GM19035 (cell line): Measurements from ENCODE around the gene ABHD4.
"Not testable (repeated sequence)": the region's sequence is repeated elsewhere in the genome, so short reads cannot be mapped to it uniquely, and the experiment has no call there.

Source experiments
- ATAC-seq: cut with Tn5 transposase; IDR thresholded peaks from one replicate; pipeline ENCODE4 v1.9.1; 2021; ENCODE audit not compliant: unreplicated experiment

Gene ABHD4, protein sequence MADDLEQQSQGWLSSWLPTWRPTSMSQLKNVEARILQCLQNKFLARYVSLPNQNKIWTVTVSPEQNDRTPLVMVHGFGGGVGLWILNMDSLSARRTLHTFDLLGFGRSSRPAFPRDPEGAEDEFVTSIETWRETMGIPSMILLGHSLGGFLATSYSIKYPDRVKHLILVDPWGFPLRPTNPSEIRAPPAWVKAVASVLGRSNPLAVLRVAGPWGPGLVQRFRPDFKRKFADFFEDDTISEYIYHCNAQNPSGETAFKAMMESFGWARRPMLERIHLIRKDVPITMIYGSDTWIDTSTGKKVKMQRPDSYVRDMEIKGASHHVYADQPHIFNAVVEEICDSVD

DNA sequence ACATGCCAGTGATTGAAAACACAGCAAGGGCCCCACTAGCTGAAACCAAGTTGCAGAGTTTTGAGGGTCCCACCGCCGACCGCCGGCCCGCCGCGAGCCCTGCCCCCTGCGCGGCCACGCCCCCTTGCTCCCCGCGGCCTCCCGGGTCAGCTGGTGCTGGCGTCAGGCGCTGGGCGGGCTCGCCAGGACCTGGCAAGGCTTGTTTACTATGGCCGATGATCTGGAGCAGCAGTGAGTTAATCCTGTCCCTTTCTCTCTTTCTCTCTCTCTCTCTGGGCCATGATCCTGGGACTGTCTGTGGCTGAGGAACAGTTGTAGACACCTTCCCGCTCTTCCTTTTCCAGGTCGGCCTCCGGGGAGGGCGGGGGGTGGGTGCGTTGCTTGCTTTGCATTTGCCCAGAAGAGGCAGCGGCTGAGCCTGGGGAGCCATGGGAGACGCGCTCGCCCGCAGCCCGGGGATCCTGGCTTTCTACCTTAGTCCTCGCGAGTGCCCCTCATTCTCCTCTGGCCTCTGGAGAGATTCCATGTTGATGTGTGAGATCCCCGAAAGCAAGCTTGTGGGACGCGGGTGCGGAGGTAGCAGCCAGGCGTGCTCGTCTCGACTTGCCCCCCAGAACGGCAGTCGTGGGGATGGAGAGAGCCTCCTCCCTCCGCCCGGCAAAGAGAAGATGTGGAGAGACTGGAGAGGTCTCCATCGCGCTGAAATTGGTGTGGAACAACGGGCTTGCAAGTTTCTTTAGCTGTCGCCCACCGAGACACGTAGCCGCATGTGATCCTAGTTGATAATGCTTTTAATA, at the start of gene ABHD4:
TSS of gene ABHD4 (plus strand) at position 202 of the 797 bp plus-strand sequence. CDS start at position 209, 7 bp downstream.
- peak; percentile 88 for ATAC-seq

DNA sequence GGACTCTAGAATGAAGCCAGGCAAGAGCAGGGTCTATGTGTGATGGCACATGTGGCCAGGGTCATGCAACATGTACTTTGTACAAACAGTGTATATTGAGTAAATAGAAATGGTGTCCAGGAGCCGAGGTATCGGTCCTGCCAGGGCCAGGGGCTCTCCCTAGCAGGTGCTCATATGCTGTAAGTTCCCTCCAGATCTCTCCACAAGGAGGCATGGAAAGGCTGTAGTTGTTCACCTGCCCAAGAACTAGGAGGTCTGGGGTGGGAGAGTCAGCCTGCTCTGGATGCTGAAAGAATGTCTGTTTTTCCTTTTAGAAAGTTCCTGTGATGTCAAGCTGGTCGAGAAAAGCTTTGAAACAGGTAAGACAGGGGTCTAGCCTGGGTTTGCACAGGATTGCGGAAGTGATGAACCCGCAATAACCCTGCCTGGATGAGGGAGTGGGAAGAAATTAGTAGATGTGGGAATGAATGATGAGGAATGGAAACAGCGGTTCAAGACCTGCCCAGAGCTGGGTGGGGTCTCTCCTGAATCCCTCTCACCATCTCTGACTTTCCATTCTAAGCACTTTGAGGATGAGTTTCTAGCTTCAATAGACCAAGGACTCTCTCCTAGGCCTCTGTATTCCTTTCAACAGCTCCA, 48.7 kb upstream of the ABHD4 start:
- ATAC-seq = no peak

DNA sequence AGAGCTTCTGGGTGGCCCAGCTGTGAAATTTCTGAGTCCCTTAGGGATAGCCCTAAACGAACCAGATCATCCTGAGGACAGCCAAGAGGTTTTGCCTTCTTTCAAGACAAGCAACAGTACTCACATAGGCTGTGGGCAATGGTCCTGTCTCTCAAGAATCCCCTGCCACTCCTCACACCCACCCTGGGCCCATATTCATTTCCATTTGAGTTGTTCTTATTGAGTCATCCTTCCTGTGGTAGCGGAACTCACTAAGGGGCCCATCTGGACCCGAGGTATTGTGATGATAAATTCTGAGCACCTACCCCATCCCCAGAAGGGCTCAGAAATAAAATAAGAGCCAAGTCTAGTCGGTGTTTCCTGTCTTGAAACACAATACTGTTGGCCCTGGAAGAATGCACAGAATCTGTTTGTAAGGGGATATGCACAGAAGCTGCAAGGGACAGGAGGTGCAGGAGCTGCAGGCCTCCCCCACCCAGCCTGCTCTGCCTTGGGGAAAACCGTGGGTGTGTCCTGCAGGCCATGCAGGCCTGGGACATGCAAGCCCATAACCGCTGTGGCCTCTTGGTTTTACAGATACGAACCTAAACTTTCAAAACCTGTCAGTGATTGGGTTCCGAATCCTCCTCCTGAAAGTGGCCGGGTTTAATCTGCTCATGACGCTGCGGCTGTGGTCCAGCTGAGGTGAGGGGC, 48.0 kb upstream of the ABHD4 start:
- ATAC-seq = peak; percentile 59

DNA sequence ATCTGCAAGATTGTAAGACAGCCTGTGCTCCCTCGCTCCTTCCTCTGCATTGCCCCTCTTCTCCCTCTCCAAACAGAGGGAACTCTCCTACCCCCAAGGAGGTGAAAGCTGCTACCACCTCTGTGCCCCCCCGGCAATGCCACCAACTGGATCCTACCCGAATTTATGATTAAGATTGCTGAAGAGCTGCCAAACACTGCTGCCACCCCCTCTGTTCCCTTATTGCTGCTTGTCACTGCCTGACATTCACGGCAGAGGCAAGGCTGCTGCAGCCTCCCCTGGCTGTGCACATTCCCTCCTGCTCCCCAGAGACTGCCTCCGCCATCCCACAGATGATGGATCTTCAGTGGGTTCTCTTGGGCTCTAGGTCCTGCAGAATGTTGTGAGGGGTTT, 46.5 kb upstream of the ABHD4 start:
- ATAC-seq = no peak

DNA sequence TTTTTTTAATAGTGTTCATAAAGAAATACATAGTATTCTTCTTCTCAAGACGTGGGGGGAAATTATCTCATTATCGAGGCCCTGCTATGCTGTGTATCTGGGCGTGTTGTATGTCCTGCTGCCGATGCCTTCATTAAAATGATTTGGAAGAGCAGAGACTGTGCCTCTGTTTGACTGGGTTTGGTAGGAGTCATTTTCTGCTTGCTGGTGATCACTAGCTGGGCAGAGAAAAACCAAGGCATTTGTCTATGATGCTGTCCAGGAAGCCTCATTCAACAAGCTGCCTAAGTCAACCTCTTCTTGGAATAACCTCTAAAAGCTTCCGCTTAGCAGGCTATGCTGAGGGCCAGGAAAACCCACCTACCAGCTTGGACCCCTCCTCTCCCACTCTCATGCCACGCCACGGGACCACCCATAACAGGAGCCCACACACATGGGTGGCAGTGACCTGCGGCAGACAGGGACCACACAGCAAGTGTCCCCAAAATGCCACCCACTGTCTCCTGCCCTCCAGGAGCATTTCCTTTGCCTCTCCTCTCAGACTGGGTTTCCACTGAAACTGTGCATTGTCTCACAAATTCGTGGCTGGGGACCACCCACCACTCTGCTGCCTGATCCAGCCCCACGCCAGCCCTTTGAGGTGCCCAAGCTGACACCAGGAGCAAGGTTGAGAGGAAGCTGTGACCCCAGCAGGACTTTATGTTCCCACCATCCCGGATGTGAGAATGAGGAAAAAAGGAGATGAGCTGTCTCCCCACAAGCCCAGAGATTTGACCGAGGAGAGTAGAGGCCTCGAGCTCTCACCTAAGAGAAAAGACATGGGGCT, 45.9 kb upstream of the ABHD4 start:
- no peak for ATAC-seq

DNA sequence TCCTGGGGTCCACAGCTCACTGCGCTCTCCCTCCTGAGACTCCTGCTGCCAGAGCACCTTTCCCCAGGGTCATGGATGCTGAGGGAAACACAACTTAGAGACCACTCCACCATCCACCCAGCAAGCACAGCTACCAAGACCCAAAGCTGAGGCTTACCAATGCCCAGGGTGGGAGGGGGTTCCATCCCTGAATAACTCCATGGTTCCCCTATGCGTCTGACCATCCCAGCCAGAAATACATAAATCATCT, 45.3 kb upstream of the ABHD4 start:
- ATAC-seq = no peak

DNA sequence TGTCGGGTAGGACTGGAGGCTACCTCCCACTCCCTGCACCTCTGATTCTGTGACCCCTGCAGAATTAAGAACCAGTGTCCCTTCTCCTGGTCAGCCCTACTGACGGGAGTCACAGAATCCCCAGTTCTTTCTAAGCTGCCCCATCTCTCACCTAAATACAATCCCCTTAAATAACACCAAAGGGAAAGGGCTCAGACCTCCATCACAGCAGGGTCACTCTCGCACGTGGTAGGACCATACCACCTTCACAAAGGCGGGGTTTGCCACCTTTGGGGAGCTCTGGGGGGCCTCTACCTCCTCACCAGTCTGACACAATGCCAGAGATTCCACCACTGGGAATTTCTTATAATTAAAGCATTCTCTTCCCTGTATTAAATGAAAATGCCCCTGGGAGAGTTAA, 44.7 kb upstream of the ABHD4 start:
- ATAC-seq = no peak

DNA sequence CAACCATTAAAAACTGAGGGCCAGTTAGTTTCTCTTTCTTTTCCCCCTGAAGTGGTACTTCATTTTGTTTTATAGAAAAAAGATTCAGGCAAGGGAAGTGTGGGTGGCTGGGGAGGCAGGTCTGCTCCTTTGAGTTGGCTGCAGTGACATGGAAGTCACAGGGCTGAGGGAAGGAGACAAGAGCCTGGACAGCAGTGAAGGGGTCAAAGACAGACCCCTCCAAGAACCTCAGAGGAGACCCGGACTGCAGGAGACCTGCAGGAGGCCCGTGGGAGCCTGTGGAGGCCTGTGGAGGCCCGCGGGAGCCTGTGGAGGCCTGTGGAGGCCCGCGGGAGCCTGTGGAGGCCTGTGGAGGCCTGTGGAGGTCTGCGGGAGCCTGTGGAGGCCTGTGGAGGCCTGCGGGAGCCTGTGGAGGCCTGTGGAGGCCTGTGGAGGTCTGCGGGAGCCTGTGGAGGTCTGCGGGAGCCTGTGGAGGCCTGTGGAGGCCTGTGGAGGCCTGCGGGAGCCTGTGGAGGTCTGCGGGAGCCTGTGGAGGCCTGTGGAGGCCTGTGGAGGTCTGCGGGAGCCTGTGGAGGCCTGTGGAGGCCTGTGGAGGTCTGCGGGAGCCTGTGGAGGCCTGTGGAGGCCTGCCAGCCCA, 44.1 kb upstream of the ABHD4 start:
- ATAC-seq = not testable (repeated sequence)

DNA sequence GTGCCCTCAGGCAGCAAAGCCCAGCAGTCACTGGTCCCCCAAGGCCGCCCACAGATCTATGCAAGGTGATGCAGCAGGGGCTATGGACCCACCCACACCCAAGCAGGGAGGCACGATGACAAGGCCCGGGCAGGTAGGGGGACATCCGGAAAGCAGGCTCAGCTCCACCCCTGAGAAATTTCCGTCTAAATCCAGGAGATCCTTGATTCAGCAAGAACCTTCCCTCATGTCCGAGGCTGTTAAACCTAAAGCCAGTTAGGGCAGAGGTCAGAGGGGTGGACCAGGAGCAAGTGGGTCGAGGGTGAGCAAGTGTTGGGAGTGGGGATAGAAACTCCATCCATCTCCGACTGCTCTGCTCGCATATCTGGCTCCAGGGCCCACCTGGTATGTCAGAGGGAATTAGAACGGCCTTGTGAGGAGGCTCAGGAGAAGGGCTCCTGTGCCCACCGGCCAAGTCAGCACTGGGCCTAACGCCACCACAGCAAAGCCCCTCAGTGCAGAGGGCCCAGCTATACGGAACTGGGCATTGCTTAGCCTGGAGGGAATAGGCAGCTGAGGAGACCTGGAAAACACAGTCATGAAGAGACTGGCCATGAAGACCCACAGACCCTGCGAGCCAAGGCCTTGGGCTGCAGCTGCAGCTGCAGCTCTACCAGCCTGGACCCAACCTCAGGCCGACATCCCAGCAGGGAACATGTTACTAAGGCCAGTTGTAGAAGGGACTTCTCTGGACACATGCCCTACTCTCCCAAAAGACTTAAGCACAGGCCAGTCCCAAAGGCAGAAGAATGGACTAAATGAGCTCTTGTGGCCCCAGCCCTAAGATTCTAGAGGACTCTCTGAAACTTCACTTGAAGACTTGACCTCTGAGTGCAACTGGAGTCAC, 43.4 kb upstream of the ABHD4 start:
- no peak for ATAC-seq

DNA sequence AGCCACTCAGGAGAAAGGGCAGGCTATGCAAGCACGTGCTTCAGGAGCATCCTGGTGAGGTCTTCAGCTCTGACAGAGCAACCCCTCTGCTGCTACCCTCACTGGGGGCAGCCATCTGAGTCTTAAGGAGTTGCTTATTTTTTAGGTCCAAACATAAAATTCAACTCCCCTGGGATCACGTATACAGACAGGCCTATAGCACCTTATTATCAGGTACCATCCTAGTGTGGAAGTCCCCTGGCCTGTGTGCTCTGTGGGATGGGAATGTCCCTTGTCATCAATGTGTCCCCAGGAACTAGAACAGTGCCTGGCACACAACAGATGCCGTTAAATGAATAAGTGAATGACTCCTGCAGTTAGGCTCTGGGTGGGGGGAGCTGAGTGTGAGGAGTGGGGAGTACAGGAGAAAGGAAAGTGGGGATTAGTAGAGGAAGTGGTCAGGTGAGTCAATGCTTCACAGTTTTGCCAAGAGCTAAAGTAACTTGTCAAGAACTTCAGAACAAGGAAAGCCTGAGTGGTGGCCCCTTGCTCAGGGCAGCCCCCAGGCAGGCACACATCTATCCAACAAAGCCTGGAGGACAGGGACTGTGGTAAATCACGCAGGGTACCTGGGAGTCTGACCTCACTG, 42.6 kb upstream of the ABHD4 start:
- peak; percentile 1 for ATAC-seq

DNA sequence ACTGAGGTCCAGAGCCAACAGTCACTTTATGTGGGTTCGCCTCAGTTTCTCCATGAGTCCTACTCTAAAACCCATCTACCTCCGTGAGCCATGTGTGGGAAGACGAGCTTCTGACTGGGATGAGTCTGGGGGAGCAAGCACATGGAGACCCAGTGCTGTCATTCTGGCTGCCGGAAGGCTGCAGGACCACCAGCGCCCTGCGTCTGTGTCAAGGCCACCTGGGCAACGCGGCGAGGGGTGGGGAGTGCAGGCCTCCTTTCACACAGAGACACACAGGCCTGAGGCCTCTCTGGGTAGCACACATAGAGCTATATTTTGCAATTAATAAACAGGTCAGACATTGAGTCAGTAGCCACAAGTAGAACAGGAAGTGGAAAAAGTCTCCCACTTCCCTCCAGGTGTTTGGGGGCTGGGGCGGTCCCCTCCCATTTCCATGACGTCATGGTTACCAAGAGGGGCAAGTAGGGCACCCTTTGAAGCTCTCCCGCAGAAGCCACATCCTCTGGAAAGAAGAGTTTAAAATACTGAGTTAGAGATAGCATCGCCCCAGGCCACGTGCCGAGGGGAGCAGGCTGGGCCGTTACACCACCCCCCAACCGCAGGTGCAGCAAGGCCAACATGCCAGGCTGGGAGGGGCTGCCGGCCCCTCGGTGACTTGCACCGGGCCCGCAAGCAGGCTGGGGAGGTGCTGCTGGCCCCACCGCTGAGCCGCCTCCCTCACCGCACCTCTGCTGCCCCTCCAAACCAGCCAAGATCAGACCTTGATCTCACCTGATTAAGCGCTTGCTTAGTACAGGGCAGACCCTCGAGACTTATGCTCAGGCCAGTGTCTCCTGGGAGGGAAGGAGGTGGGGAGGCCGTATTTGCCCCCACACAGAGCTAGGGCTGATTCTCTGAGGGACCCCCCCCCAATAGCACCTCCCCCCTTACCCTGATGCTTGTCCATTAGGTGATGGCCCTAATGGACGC, 41.8 kb upstream of the ABHD4 start:
- peak; percentile 75 for ATAC-seq

DNA sequence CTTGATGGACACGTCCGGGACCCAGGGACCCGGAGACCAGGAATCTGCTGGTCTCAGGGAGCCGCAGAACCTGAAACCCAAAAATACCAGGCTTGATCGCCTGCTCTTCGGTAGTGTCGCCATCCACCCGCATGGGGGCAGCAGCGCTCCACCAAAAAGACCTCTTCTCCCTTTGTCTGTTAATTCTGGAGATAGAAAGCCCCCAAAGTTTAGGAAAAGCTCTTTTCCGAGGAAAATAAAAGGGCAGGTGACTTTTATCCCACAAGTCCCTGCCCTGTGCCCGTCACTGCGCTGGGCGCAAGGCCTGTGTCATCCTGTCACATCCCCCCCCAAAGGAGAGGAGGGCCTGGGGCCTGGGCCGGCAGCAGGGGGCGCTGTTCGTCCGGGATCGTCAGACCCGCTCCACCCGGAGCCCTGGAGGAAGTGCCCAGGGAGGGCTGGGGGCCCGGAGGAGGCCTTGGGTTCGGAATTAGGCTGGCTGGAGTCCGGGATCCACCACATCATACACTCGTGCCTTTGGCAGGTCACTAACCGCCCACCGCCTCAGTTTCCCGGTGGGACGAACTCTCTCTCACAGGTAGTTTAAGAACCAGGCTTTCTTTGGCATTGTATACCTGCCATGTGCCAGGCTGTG, 41.0 kb upstream of the ABHD4 start:
- ATAC-seq = peak; percentile 38

DNA sequence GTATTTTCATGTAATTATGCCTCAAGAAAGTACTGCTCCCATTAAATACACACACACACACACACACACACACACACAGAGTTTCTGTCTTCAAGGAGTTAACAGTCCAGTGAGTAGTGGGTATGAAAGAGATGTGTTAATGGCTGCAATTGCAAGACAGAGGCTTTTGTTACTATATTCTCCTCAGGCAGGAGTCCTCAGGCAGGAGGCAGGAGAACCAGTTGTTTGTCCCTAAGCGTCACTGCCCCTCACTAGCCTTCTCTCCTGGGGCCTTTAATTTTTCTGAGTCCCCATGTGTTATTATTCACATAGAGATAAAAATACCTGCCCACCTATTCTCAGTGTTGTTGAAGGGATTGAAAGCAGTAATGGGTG, 40.3 kb upstream of the ABHD4 start:
- ATAC-seq = no peak

DNA sequence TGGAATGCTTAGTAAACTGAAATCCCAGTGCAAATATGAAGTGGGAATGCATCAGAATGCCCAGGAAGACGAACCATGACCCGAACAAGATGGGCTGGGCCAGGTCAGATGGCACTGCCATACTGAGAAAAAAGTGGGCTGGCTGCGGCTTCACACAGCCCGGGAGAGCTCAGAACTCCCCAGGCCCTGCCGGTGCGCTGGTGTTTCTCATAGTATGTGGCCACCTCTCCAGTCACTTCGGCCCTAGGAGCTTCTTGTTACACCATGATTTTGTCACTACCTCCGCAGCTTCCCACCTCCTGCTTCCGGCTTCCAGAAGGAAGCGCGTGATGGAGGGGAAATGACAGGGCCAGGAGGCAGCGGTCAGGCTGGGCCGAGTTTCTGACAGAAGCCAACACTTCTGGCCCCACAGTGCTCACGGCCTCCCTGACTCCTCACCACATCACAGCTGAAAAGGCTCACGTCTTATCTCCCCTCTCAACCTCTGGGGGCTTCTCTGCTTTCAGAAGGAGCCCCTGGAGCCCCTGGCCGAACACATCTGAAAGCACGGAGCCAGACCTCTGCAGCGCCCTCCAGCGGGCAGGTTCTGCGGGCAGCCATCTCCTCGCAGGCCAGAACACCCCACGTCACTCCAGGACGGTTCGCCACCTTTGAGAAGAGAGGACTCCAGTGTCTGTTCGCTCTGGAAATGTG, 39.7 kb upstream of the ABHD4 start:
- ATAC-seq = no peak

DNA sequence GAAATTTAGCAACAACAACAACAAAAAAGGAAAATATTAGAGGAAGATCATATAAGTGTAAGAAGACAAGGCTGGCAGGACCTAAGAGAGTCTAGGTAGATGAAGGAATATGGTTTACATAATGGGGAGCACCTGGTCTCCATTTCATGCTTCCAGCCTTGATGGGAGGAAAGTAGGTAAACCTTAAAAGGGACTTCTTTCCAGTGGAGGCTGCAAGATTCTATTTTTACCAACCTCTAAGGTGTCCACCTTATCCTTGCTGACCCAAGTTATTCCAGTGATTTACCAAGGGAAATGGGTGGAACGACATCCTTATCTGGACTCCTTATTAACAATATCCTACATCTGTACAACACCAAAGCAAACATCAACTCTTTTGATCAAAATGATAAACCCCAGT, 39.1 kb upstream of the ABHD4 start:
- no peak for ATAC-seq

DNA sequence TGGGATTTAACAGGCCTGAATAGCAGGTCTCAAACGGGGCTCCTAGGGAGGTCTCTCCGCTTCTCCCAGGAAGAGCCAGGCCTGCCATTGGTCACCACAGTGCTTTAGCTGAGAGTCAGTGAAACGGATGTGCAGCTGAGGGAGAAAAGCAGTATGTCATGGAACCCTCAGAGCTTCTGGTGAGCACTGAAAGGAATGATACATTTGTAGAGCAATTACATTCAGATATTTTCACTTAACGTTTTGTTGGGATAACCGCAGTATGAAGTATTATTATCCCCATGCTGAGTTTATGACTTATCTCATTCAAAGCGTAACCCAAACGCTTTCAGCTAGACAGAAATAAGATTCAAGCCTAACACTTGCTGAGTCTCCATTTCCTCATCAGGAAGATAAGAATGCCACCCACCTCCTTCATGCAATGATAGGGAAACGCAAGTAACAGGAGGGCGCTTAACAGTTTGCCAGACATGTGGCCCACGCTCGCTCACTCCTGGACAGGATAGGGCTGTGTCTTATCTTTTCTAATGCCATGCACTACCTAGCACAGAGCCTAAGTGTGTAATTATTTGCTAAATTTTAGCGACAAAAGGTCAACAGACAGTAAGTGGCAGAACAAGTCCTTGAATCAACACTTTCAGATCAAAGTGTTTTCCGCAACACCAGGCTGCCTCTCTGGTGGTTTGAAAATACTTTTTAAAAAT, 37.3 kb upstream of the ABHD4 start:
- no peak for ATAC-seq
